Activated CD8-positive, alpha-beta T cell treated with anti-CD3 and anti-CD28 coated beads for 36 hours (primary cell): Measurements from ENCODE around the gene PIEZO1. TPM values are rescaled to one million over a fixed set of nuclear protein-coding genes. Genes with fewer than 3 reads are reported as not detected.

ENCODE experiments used
- ATAC-seq: fragments of 200-7000 bp; cut with Tn5 transposase; one replicate; pipeline ENCODE4 v1.10.0; 2021; ENCODE audit warnings: mild to moderate bottlenecking, moderate library complexity
- CTCF ChIA-PET: fragments of 350-600 bp; sonication (Branson Sonifier 250); formaldehyde crosslinking; loops from one replicate; lab custom pipeline; 2021; ENCODE audit warnings: antibody characterized with exemption; lab: Charles Lee
- POLR2A ChIA-PET: fragments of 350-600 bp; sonication (Branson Sonifier 250); formaldehyde crosslinking; loops from one replicate; lab custom pipeline; 2021; ENCODE audit warnings: antibody characterized with exemption; lab: Charles Lee
- DNase-seq: peaks from one replicate; pipeline ENCODE4 v3.0.0-alpha.2; 2020
- H3K27ac Mint-ChIP-seq: one replicate; pipeline ENCODE4 v1.8.0; 2021; ENCODE audit warnings: mild to moderate bottlenecking, mixed read lengths
- H3K27me3 Mint-ChIP-seq: one replicate; pipeline ENCODE4 v1.8.0; 2021; ENCODE audit warnings: mixed read lengths
- H3K36me3 Mint-ChIP-seq: one replicate; pipeline ENCODE4 v1.8.0; 2021; ENCODE audit warnings: low read depth, mixed read lengths
- H3K4me1 Mint-ChIP-seq: one replicate; pipeline ENCODE4 v1.8.0; 2021; ENCODE audit warnings: low read depth, mixed read lengths
- H3K4me3 Mint-ChIP-seq: one replicate; pipeline ENCODE4 v1.8.0; 2021; ENCODE audit warnings: mild to moderate bottlenecking, moderate library complexity, mixed read lengths
- H3K9me3 Mint-ChIP-seq: one replicate; pipeline ENCODE4 v1.8.0; 2021; ENCODE audit warnings: mixed read lengths
- intact Hi-C: fragments of 100-400 bp; cut with micrococcal nuclease; formaldehyde crosslinking; loops from one replicate; pipeline ENCODE4 v1.10.0; 2022
- total RNA-seq, 2 experiments: library from RNA; stranded (reverse); gene quantifications; one replicate each; pipeline ENCODE4 v1.2.3, GENCODE V29; 2021
- TF ChIP-seq, protein P1 (sequence below): fragments of 200-600 bp; IDR thresholded peaks from one replicate; pipeline ENCODE4 v1.8.0; 2022; ENCODE audit warnings: antibody characterized with exemption, mild to moderate bottlenecking

Gene PIEZO1
- total RNA-seq, 2 experiments from 2014 or later, result 87.7 to 91.8 TPM

GRCh38 chr16:88678224-88678979 lies 106.6 kb downstream of the PIEZO1 start:
- Mint-ChIP-seq H3K27ac (no peak overlapping the region), H3K4me3 (no peak overlapping the region), H3K36me3 (peaks cover 2% of the 10 kb centered on the region), H3K9me3 (no peaks in the 10 kb centered on the region), H3K27me3 (no peaks in the 10 kb centered on the region), H3K4me1 (peaks cover 18% of the 10 kb centered on the region)
- ChIA-PET CTCF (no interaction called here), POLR2A (interaction anchor here (1.6 kb wide), 1 partner anchor 9 kb away, joined by 6 read pairs; no protein-coding TSS in a partner anchor)
- ATAC-seq (no peak), DNase-seq (no peak)
- TF ChIP-seq, protein P1, sequence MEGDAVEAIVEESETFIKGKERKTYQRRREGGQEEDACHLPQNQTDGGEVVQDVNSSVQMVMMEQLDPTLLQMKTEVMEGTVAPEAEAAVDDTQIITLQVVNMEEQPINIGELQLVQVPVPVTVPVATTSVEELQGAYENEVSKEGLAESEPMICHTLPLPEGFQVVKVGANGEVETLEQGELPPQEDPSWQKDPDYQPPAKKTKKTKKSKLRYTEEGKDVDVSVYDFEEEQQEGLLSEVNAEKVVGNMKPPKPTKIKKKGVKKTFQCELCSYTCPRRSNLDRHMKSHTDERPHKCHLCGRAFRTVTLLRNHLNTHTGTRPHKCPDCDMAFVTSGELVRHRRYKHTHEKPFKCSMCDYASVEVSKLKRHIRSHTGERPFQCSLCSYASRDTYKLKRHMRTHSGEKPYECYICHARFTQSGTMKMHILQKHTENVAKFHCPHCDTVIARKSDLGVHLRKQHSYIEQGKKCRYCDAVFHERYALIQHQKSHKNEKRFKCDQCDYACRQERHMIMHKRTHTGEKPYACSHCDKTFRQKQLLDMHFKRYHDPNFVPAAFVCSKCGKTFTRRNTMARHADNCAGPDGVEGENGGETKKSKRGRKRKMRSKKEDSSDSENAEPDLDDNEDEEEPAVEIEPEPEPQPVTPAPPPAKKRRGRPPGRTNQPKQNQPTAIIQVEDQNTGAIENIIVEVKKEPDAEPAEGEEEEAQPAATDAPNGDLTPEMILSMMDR, result no peak
- intact Hi-C loops, result no loop called here

DNA sequence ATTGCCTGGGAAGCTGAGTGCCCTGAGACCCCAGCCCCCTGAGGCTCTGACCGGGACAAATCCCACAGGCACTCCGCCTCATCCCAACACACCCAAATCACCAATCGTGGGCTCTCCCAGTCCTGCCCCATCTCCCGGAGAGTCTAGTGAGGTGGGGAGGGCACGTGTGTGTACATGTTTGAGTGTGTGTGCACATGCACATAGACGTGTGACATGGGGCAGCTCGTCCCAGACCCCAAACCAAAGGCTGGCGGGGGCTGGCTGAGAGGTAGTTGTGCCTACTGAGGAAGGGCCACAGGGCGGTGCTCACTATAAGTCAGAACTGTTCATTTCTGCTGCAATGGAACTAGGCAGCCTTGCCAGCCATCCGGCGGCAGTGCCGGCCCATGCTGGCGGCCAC lies 107.3 kb downstream of the PIEZO1 start:
- Mint-ChIP-seq H3K4me1 (peaks cover 18% of the 10 kb centered on the region), H3K9me3 (no peaks in the 10 kb centered on the region), H3K27ac (no peak overlapping the region), H3K27me3 (no peaks in the 10 kb centered on the region), H3K4me3 (no peak overlapping the region), H3K36me3 (peaks cover 2% of the 10 kb centered on the region)
- ChIA-PET POLR2A (interaction anchor here (0.7 to 2.2 kb wide), 3 partner anchors 8 to 13 kb away, joined by 4 to 7 read pairs (median 6); no protein-coding TSS in a partner anchor), CTCF (interaction anchor here (1.3 kb wide), 1 partner anchor 15 kb away, joined by 6 read pairs; the partner anchor contains the start of gene MVD)
- intact Hi-C loops, result no loop called here
- DNase-seq, result no peak
- TF ChIP-seq, protein P1, result no peak
- no peak for ATAC-seq

DNA sequence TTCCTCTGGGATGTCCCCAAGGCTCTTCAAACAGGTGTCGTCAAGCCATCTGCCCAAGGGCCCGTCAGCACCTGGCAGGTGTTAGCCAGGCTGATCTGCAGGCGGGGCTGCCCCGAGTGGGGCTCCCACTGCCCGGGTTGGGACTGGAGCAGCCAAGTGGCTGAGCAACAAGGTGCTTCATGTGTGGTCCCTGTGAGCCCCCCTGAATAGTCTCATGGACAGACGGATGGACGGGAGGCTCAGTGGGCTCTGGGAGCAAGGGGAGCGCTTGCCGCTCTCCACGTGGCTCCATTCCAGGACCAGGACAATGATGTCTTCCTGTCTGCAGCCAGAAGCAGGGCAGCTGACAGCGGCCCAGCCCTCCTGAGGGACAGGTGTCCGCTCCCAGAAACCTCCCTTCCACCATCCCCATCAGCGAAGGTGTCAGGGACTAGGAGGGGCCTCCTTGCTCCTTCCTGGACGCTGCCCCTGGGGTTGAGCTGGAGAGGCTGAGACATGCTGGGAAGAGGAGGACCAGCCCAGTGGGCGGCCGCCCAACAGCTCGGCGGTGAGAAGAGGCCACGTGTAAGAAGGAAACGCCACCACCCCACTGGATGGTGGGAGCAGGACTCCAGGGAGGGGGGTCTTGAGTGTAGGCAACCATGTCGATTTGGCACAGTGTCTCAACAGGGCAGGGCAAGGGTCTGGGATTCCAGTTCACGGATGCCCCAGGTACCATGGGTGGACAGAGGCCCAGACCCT lies 108.3 kb downstream of the PIEZO1 start:
- Mint-ChIP-seq H3K27ac (no peak overlapping the region), H3K4me3 (no peak overlapping the region), H3K4me1 (peaks cover 9% of the 10 kb centered on the region), H3K36me3 (peaks cover 2% of the 10 kb centered on the region), H3K27me3 (no peaks in the 10 kb centered on the region), H3K9me3 (no peaks in the 10 kb centered on the region)
- no peak for DNase-seq
- TF ChIP-seq, protein P1, result no peak
- ChIA-PET POLR2A (interaction anchor here (1.0 to 2.2 kb wide), 2 partner anchors 10 to 12 kb away, joined by 3 to 7 read pairs; no protein-coding TSS in a partner anchor), CTCF (interaction anchor here (1.3 kb wide), 1 partner anchor 14 kb away, joined by 6 read pairs; the partner anchor contains the start of gene MVD)
- intact Hi-C loops, result no loop called here
- no peak for ATAC-seq

DNA sequence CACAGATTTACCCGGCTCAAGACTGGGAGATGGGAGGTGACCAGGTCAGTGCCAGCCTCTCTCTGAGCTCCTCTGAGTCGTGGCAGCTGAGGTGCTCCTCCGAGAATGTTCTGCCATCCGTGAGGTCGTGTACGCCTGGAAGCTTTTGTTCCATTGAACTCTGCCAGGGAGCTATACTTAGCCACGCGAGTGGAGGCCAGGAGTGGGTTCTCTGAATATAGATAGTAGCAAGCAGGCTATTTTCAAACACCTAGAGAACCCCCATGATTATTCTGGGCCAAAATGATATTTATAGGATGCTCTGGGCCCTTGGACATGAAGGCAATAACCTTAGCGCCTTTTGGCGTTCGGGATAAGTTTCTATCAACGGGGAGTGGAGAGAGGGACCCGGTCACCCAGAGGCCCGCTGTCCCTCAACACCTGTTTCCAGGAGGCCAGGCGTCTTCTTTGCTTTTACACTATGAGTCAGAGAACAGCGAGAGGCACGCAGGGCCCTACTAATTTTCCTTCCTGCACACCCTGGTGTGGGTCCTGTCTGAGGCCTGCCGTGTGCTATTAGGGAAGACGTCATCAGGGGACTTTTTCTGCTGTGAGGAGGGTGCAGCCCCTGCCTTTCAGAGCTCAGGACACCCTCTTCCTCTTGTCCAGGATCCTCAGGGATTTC lies 111.2 kb downstream of the PIEZO1 start:
- intact Hi-C loops, result no loop called here
- no peak for DNase-seq
- TF ChIP-seq, protein P1, result no peak
- ChIA-PET CTCF (interaction anchor here (1.1 kb wide), 1 partner anchor 9 kb away, joined by 3 read pairs; no protein-coding TSS in a partner anchor), POLR2A (interaction anchor here (1.0 kb wide), 1 partner anchor 24 kb away, joined by 4 read pairs; no protein-coding TSS in a partner anchor)
- Mint-ChIP-seq H3K27me3 (no peaks in the 10 kb centered on the region), H3K36me3 (no peaks in the 10 kb centered on the region), H3K4me1 (no peaks in the 10 kb centered on the region), H3K9me3 (no peaks in the 10 kb centered on the region), H3K27ac (no peak overlapping the region), H3K4me3 (no peak overlapping the region)
- ATAC-seq, result no peak
